NCI-H2107 (cell line): Measurements from ENCODE around the gene TNS4.

ENCODE experiments used
- DNase-seq: peaks from one replicate; lab custom pipeline; 2025; lab: John Stamatoyannopoulos, UW

TNS4 gene

GRCh38 chr17:40457369-40457768 is 44.1 kb downstream of the TNS4 start:
- no peak for DNase-seq

- no peak for DNase-seq
Observed at GRCh38 chr17:40456396-40456951, 44.9 kb downstream of the TNS4 start.

GRCh38 chr17:40454613-40454995 is 46.8 kb downstream of the TNS4 start:
- no peak for DNase-seq

GRCh38 chr17:40453881-40454612 is 47.4 kb downstream of the TNS4 start:
- no peak for DNase-seq

- DNase-seq: no peak
Observed at GRCh38 chr17:40452921-40453378, 48.5 kb downstream of the TNS4 start.

GRCh38 chr17:40452216-40452787 is 49.1 kb downstream of the TNS4 start:
- no peak for DNase-seq

GRCh38 chr17:40451420-40451819 is 50.0 kb downstream of the TNS4 start:
- no peak for DNase-seq

- DNase-seq: no peak
Observed at GRCh38 chr17:40450175-40450574, 51.2 kb downstream of the TNS4 start.

GRCh38 chr17:40448639-40449261 is 52.7 kb downstream of the TNS4 start:
- no peak for DNase-seq

- DNase-seq: no peak
Observed at GRCh38 chr17:40448213-40448638, 53.2 kb downstream of the TNS4 start.

GRCh38 chr17:40447806-40448205 is 53.6 kb downstream of the TNS4 start:
- no peak for DNase-seq

- DNase-seq: no peak
Observed at GRCh38 chr17:40447148-40447644, 54.2 kb downstream of the TNS4 start.

- no peak for DNase-seq
Observed at GRCh38 chr17:40445751-40446468, 55.5 kb downstream of the TNS4 start.

- DNase-seq: no peak
Observed at GRCh38 chr17:40443988-40444899, 57.2 kb downstream of the TNS4 start.

GRCh38 chr17:40443196-40443987 is 58.0 kb downstream of the TNS4 start, which contains the start of gene IGFBP4:
IGFBP4 (plus strand) TSS chr17:40443450; CDS start chr17:40443736, 286 bp downstream.
- DNase-seq: peak; percentile 22

- no peak for DNase-seq
Observed at GRCh38 chr17:40442392-40443195, 58.8 kb downstream of the TNS4 start.

- no peak for DNase-seq
Observed at GRCh38 chr17:40440166-40440565, 61.3 kb downstream of the TNS4 start.

- no peak for DNase-seq
Observed at GRCh38 chr17:40437095-40437732, 64.2 kb downstream of the TNS4 start.

GRCh38 chr17:40436636-40437035 is 64.8 kb downstream of the TNS4 start:
- DNase-seq: no peak
